Measurements from ENCODE around the gene HAUS3. TPM values are rescaled to one million over a fixed set of nuclear protein-coding genes. Genes with fewer than 3 reads are reported as not detected.
"Not testable (repeated sequence)": the region's sequence is repeated elsewhere in the genome, so short reads cannot be mapped to it uniquely, and the experiment has no call there.

Gene HAUS3
- total RNA-seq, 4 donors from 2014 or later = 9.5 to 27.6 (median 10.8) TPM

- DNase-seq (ENCODE audit: low spot score) (no peak), ATAC-seq (ENCODE audit: low FRiP score) (no peak)
- TF ChIP-seq, protein P1, sequence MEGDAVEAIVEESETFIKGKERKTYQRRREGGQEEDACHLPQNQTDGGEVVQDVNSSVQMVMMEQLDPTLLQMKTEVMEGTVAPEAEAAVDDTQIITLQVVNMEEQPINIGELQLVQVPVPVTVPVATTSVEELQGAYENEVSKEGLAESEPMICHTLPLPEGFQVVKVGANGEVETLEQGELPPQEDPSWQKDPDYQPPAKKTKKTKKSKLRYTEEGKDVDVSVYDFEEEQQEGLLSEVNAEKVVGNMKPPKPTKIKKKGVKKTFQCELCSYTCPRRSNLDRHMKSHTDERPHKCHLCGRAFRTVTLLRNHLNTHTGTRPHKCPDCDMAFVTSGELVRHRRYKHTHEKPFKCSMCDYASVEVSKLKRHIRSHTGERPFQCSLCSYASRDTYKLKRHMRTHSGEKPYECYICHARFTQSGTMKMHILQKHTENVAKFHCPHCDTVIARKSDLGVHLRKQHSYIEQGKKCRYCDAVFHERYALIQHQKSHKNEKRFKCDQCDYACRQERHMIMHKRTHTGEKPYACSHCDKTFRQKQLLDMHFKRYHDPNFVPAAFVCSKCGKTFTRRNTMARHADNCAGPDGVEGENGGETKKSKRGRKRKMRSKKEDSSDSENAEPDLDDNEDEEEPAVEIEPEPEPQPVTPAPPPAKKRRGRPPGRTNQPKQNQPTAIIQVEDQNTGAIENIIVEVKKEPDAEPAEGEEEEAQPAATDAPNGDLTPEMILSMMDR (IDR thresholded peaks at IDR 0.05) = no peak
These were observed 24.2 kb downstream of the HAUS3 start for GRCh38 chr4:2217726-2218125.

DNA sequence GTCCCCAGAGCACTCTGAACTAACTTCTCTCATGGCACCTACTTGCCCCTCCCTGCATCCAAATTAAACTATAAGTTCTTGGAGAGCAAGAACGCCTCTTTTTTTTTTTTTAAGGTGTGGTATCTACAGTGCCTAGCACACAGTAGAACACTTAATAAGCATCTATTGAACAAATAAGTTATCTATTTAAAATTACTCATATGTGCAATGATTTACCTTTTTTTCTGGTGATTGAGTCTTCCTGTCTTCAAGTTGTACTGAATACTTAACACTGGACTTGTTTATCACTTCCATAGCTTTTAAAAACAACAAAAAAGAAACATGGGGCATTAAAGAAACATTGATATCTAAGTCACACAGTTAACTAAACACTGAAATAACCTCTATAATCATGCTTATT, 29.1 kb downstream of the HAUS3 start:
- ATAC-seq (ENCODE audit: low FRiP score) (no peak), DNase-seq (ENCODE audit: low spot score) (no peak)
- TF ChIP-seq, protein P1 (IDR thresholded peaks at IDR 0.05) = no peak

GRCh38 chr4:2202789-2203188, 39.1 kb downstream of the HAUS3 start:
- not testable (repeated sequence) for ATAC-seq (ENCODE audit: low FRiP score); DNase-seq (ENCODE audit: low spot score)

GRCh38 chr4:2194496-2194895, 47.4 kb downstream of the HAUS3 start:
- no peak for ATAC-seq (ENCODE audit: low FRiP score)
- DNase-seq (ENCODE audit: low spot score) = no peak
- TF ChIP-seq, protein P1 (IDR thresholded peaks at IDR 0.05) = no peak

DNA sequence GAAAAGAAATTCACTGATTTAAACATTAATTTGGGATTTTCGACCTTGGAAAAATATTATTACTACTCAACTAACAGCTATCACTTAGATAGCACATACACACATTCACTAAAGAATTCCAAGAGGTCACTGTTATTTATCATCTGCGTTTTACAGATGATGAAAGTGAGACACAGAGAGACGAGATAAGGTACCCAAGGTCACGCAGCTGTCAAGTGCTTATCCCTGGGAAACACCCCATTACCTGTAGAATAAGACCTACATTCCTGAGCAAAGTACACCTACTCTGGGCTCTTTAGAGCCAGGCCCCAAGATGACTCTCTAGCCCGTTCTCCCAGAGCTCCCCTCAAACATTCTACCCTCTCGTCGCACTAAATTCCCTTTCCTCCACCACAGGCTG, 48.6 kb downstream of the HAUS3 start:
- no peak for ATAC-seq (ENCODE audit: low FRiP score)
- no peak for DNase-seq (ENCODE audit: low spot score)
- TF ChIP-seq, protein P1 (IDR thresholded peaks at IDR 0.05) = no peak

DNA sequence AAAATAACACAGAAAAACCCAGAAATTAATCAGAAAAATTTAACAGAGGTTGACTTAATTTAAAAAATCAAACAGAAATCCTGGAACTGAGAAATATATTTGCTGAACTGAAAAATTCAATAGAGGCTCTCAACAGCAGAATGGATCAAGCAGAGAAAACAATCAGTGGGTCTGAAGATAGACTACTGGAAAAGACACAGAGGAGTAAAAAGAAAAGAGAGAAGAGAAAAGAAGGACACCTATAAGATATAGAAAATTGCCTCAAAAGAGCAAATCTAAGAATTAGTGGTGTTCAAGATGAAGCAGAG, 55.1 kb downstream of the HAUS3 start:
- no peak for DNase-seq (ENCODE audit: low spot score)
- TF ChIP-seq, protein P1 (IDR thresholded peaks at IDR 0.05) = no peak
- ATAC-seq (ENCODE audit: low FRiP score) = no peak

DNA sequence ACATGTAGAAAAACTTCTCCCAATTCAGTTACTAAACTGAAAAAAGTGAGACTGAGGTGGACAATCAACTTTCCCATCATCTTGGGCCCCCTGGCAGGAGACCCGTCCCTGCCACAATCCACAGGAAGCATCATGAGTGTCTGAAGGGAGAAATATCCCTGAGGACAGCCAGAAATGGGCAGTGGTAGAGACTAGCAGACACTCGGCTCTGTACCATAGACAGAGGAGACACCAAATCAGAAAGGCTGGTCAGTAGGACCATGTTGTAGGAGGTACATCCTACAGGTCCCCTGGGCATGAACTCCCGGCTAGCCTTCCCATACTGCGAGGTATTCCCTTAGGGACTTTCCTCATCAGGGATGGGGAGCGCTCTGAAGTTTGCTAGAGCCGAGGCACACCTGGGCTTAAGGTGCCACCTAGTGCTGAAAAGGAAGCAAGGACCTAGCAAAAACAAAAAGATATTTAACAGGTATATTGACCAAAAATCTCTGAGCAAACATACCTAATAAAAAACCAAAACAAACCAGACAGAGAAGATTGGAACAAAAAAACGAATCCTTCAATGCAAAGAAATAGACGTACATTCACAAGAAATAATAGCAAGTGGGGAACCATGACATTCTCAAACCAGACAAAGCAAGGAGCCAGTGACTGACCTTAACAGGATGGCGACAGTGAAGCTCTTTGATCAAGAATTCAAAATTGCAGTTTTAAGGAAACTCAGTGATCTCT, 55.6 kb downstream of the HAUS3 start:
- DNase-seq (ENCODE audit: low spot score) (no peak), ATAC-seq (ENCODE audit: low FRiP score) (no peak)
- TF ChIP-seq, protein P1 (IDR thresholded peaks at IDR 0.05) = no peak
